CD4-positive, alpha-beta memory T cell (primary cell): ENCODE results near the gene LHX4. TPM values are rescaled to one million over a fixed set of nuclear protein-coding genes. Genes with fewer than 3 reads are reported as not detected.

Source experiments
- CTCF ChIA-PET: fragments of 350-600 bp; sonication (Branson Sonifier 250); formaldehyde crosslinking; loops from one replicate; lab custom pipeline; 2021; ENCODE audit warnings: inconsistent platforms; ENCODE audit not compliant: partially characterized antibody; lab: Charles Lee
- POLR2A ChIA-PET: fragments of 350-600 bp; sonication (Branson Sonifier 250); formaldehyde crosslinking; loops from one replicate; lab custom pipeline; 2021; ENCODE audit not compliant: partially characterized antibody; lab: Charles Lee
- DNase-seq, 5 donors: peaks; one replicate each; pipeline versions ENCODE4 v3.0.0 to v3.0.0-alpha.2; 2020 to 2022; ENCODE audit warnings: mixed read lengths in 1 of 5
- H3K27ac ChIP-seq: one replicate; pipeline ENCODE4 v1.7.0; 2013; ENCODE audit warnings: low read depth, low read length
- H3K27me3 ChIP-seq: 2 replicates; pipeline ENCODE4 v1.7.0; 2013; ENCODE audit warnings: mild to moderate bottlenecking, low read length, moderate library complexity; ENCODE audit not compliant: insufficient read depth
- H3K36me3 ChIP-seq: 2 replicates; pipeline ENCODE4 v1.7.0; 2013; ENCODE audit warnings: mild to moderate bottlenecking, low read length, moderate library complexity; ENCODE audit not compliant: insufficient read depth
- H3K4me1 ChIP-seq: 2 replicates; pipeline ENCODE4 v1.7.0; 2013; ENCODE audit warnings: mild to moderate bottlenecking, low read length, moderate library complexity; ENCODE audit not compliant: insufficient read depth
- H3K4me3 ChIP-seq, 2 donors: one replicate each; pipeline ENCODE4 v1.7.0; 2013; ENCODE audit warnings: low read length in 2 of 2, mild to moderate bottlenecking in 1 of 2
- H3K9me3 ChIP-seq, 2 donors: one replicate each; pipeline ENCODE4 v1.7.0; 2013; ENCODE audit warnings: low read length in 2 of 2, control low read depth in 1 of 2; ENCODE audit not compliant: control insufficient read depth in 1 of 2
- H3K27ac Mint-ChIP-seq, 7 donors: one replicate each; pipeline ENCODE4 v1.8.0; 2020 to 2021; ENCODE audit warnings: mixed read lengths in 7 of 7, mild to moderate bottlenecking in 6 of 7, inconsistent platforms in 3 of 7, moderate library complexity in 3 of 7
- H3K27me3 Mint-ChIP-seq, 2 donors: one replicate each; pipeline ENCODE4 v1.8.0; 2020 to 2021; ENCODE audit warnings: mixed read lengths in 2 of 2
- H3K36me3 Mint-ChIP-seq, 2 donors: one replicate each; pipeline ENCODE4 v1.8.0; 2020 to 2021; ENCODE audit warnings: mixed read lengths in 2 of 2, inconsistent platforms in 1 of 2, mild to moderate bottlenecking in 1 of 2
- H3K4me1 Mint-ChIP-seq, 4 donors: one replicate each; pipeline ENCODE4 v1.8.0; 2020 to 2021; ENCODE audit warnings: mixed read lengths in 4 of 4, mild to moderate bottlenecking in 1 of 4
- H3K4me3 Mint-ChIP-seq, 8 donors: one replicate each; pipeline ENCODE4 v1.8.0; 2020 to 2021; ENCODE audit warnings: mixed read lengths in 8 of 8, mild to moderate bottlenecking in 7 of 8, moderate library complexity in 6 of 8, inconsistent platforms in 3 of 8
- H3K9me3 Mint-ChIP-seq, 8 donors: one replicate each; pipeline ENCODE4 v1.8.0; 2020 to 2021; ENCODE audit warnings: mixed read lengths in 8 of 8, mild to moderate bottlenecking in 5 of 8, inconsistent platforms in 3 of 8, moderate library complexity in 1 of 8
- intact Hi-C: fragments of 100-400 bp; cut with micrococcal nuclease; formaldehyde crosslinking; loops from one replicate; pipeline ENCODE4 v1.15.1; 2023
- polyA plus RNA-seq, 2 donors: library from polyadenylated mRNA; unstranded; fragments of 300-500 nt; fragmentation: Illumina TruSeq; gene quantifications; one replicate each; pipeline ENCODE4 v1.2.3, GENCODE V29; 2021
- total RNA-seq, 2 experiments: library from RNA; stranded (reverse); gene quantifications; one replicate each; pipeline ENCODE4 v1.2.3, GENCODE V29; 2021

The LHX4 gene
- total and polyA plus RNA-seq, 4 experiments from 2014 or later = 0.25 TPM; not detected in 3

GRCh38 chr1:180246579-180246978, 16.5 kb downstream of the LHX4 start:
- Mint-ChIP-seq H3K36me3 (no peaks in the 10 kb centered on the region), H3K4me1 (peaks cover 0 to 2% (median 0%) of the 10 kb centered on the region in 4 donors), H3K27ac (no peak overlapping the region), H3K4me3 (no peak overlapping the region), H3K9me3 (no peaks in the 10 kb centered on the region), H3K27me3 (peaks cover 25 to 42% of the 10 kb centered on the region in 2 donors)
- Histone ChIP-seq H3K27ac (no peak overlapping the region), H3K4me1 (no peaks in the 10 kb centered on the region), H3K4me3 (no peak overlapping the region), H3K27me3 (peaks cover 2% of the 10 kb centered on the region), H3K36me3 (no peaks in the 10 kb centered on the region), H3K9me3 (no peaks in the 10 kb centered on the region)
- POLR2A ChIA-PET = no interaction called here
- intact Hi-C loops = no loop called here
- DNase-seq = no peak
- CTCF ChIA-PET = no interaction called here

DNA sequence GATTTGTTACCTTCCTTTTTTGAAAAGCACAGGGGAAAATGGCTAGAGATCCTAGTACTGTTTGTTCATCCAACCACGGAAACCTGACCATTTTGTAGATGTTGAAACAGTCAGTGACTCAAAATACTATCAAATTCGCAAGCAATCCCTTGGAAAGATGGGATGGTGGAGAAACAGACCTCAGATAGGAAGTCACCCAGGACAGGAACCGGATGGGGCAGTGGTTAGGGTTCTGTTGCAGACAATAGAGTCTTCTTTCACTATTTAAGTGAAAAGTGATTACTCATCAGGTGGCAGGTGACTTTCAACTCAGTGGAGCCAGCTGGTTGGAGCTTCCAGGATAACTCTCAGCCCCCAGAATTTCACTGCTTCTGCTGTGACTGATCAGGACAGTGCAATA, 17.0 kb downstream of the LHX4 start:
- Mint-ChIP-seq H3K9me3 (no peaks in the 10 kb centered on the region), H3K27ac (no peak overlapping the region), H3K27me3 (peaks cover 26 to 43% of the 10 kb centered on the region in 2 donors), H3K4me1 (peaks cover 0 to 2% (median 0%) of the 10 kb centered on the region in 4 donors), H3K4me3 (no peak overlapping the region), H3K36me3 (no peaks in the 10 kb centered on the region)
- no peak overlapping the region for H3K4me3 ChIP-seq
- CTCF ChIA-PET = no interaction called here
- DNase-seq = no peak
- no peaks in the 10 kb centered on the region for H3K4me1 ChIP-seq
- H3K36me3 ChIP-seq = no peaks in the 10 kb centered on the region
- no peak overlapping the region for H3K27ac ChIP-seq
- no peaks in the 10 kb centered on the region for H3K9me3 ChIP-seq
- H3K27me3 ChIP-seq = peaks cover 5% of the 10 kb centered on the region
- POLR2A ChIA-PET = no interaction called here
- intact Hi-C loops = no loop called here

- Mint-ChIP-seq H3K9me3 (no peaks in the 10 kb centered on the region), H3K4me1 (peaks cover 0 to 2% (median under 1%) of the 10 kb centered on the region in 4 donors), H3K36me3 (no peaks in the 10 kb centered on the region), H3K4me3 (no peak overlapping the region), H3K27me3 (peaks cover 23 to 42% of the 10 kb centered on the region in 2 donors), H3K27ac (no peak overlapping the region)
- H3K4me1 ChIP-seq = no peaks in the 10 kb centered on the region
- ChIA-PET POLR2A (no interaction called here), CTCF (interaction anchor here (0.5 kb wide), 1 partner anchor 1847 kb away, joined by 3 read pairs; no protein-coding TSS in a partner anchor)
- no peaks in the 10 kb centered on the region for H3K9me3 ChIP-seq
- H3K4me3 ChIP-seq = no peak overlapping the region
- no peaks in the 10 kb centered on the region for H3K36me3 ChIP-seq
- DNase-seq = no peak
- intact Hi-C loops = no loop called here
- H3K27me3 ChIP-seq = peaks cover 5% of the 10 kb centered on the region
- no peak overlapping the region for H3K27ac ChIP-seq
Measured at GRCh38 chr1:180247580-180247979, 17.5 kb downstream of the LHX4 start.

DNA sequence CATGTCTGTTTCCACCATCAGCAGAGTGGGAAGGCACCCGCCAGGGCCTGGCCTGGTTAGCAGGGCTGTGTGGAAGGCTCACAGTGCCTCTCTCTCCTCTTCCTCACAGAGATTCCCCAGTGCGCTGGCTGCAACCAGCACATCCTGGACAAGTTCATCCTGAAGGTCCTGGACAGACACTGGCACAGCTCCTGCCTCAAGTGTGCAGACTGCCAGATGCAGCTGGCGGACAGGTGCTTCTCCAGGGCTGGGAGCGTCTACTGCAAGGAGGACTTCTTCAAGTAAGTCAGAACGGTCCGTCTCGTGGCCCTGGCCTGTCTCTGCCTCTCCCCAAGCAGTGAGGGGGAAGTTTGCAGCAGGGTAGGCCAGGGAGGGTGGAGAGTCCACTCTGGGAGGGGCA, 18.1 kb downstream of the LHX4 start:
- CTCF ChIA-PET = interaction anchor here (0.5 kb wide), 1 partner anchor 1847 kb away, joined by 3 read pairs; no protein-coding TSS in a partner anchor

GRCh38 chr1:180248731-180249681, 18.9 kb downstream of the LHX4 start:
- Mint-ChIP-seq H3K36me3 (no peaks in the 10 kb centered on the region), H3K4me3 (no peak overlapping the region), H3K9me3 (no peaks in the 10 kb centered on the region), H3K27ac (no peak overlapping the region), H3K27me3 (peaks cover 27 to 48% of the 10 kb centered on the region in 2 donors), H3K4me1 (peaks cover 0 to 4% (median 3%) of the 10 kb centered on the region in 4 donors)
- H3K4me1 ChIP-seq = no peaks in the 10 kb centered on the region
- ChIA-PET CTCF (no interaction called here), POLR2A (no interaction called here)
- H3K27ac ChIP-seq = no peak overlapping the region
- no peak overlapping the region for H3K4me3 ChIP-seq
- DNase-seq = no peak
- peaks cover 5% of the 10 kb centered on the region for H3K27me3 ChIP-seq
- intact Hi-C loops = no loop called here
- no peaks in the 10 kb centered on the region for H3K36me3 ChIP-seq
- no peaks in the 10 kb centered on the region for H3K9me3 ChIP-seq

More for the DNA sequence above, 18.1 kb downstream of the LHX4 start:
- H3K4me1 Mint-ChIP-seq = peaks cover 0 to 4% (median 3%) of the 10 kb centered on the region in 4 donors
- POLR2A ChIA-PET = no interaction called here
- intact Hi-C loops = no loop called here
- no peak overlapping the region for H3K27ac ChIP-seq
- DNase-seq = no peak
- peaks cover 24 to 47% of the 10 kb centered on the region in 2 donors for H3K27me3 Mint-ChIP-seq
- no peaks in the 10 kb centered on the region for H3K36me3 Mint-ChIP-seq
- H3K9me3 ChIP-seq = no peaks in the 10 kb centered on the region
- H3K4me1 ChIP-seq = no peaks in the 10 kb centered on the region
- no peaks in the 10 kb centered on the region for H3K36me3 ChIP-seq
- H3K4me3 Mint-ChIP-seq = no peak overlapping the region
- no peak overlapping the region for H3K27ac Mint-ChIP-seq
- peaks cover 5% of the 10 kb centered on the region for H3K27me3 ChIP-seq
- H3K4me3 ChIP-seq = no peak overlapping the region
- H3K9me3 Mint-ChIP-seq = no peaks in the 10 kb centered on the region

GRCh38 chr1:180249725-180250498, 19.8 kb downstream of the LHX4 start:
- H3K9me3 Mint-ChIP-seq = no peaks in the 10 kb centered on the region
- Histone ChIP-seq H3K27me3 (peaks cover 5% of the 10 kb centered on the region), H3K36me3 (no peaks in the 10 kb centered on the region), H3K27ac (no peak overlapping the region), H3K9me3 (no peaks in the 10 kb centered on the region), H3K4me3 (no peak overlapping the region), H3K4me1 (no peaks in the 10 kb centered on the region)
- CTCF ChIA-PET = interaction anchor here (1.0 kb wide), 1 partner anchor 233 kb away, joined by 4 read pairs; no protein-coding TSS in a partner anchor
- no peak for DNase-seq
- intact Hi-C loops = no loop called here
- POLR2A ChIA-PET = no interaction called here
- H3K4me3 Mint-ChIP-seq = no peak overlapping the region
- H3K27ac Mint-ChIP-seq = no peak overlapping the region
- H3K36me3 Mint-ChIP-seq = no peaks in the 10 kb centered on the region
- H3K27me3 Mint-ChIP-seq = peaks cover 28 to 48% of the 10 kb centered on the region in 2 donors
- H3K4me1 Mint-ChIP-seq = peaks cover 0 to 4% (median 3%) of the 10 kb centered on the region in 4 donors

GRCh38 chr1:180250499-180250770, 20.4 kb downstream of the LHX4 start:
- H3K27me3 Mint-ChIP-seq = peaks cover 28 to 44% of the 10 kb centered on the region in 2 donors
- no peak for DNase-seq
- intact Hi-C loops = no loop called here
- H3K27ac Mint-ChIP-seq = no peak overlapping the region
- Histone ChIP-seq H3K27ac (no peak overlapping the region), H3K36me3 (no peaks in the 10 kb centered on the region), H3K9me3 (no peaks in the 10 kb centered on the region), H3K4me1 (no peaks in the 10 kb centered on the region), H3K27me3 (peaks cover 5% of the 10 kb centered on the region), H3K4me3 (no peak overlapping the region)
- H3K9me3 Mint-ChIP-seq = no peaks in the 10 kb centered on the region
- POLR2A ChIA-PET = no interaction called here
- no peaks in the 10 kb centered on the region for H3K36me3 Mint-ChIP-seq
- H3K4me3 Mint-ChIP-seq = no peak overlapping the region
- H3K4me1 Mint-ChIP-seq = peaks cover 0 to 4% (median 3%) of the 10 kb centered on the region in 4 donors
- CTCF ChIA-PET = interaction anchor here (1.0 kb wide), 1 partner anchor 232 kb away, joined by 4 read pairs; no protein-coding TSS in a partner anchor
